CD4-positive, alpha-beta T cell treated with Interferon gamma for 1 hour (primary cell): ENCODE results near the gene SLC7A10.

Experiments
- DNase-seq: peaks from one replicate; pipeline ENCODE4 v3.0.0-alpha.2; 2020

SLC7A10 gene

GRCh38 chr19:33225458-33225926, at the start of gene SLC7A10:
TSS of gene SLC7A10 (minus strand) at chr19:33225850. CDS start at chr19:33225703, 147 bp downstream.
- no peak for DNase-seq

GRCh38 chr19:33274663-33275558, 49.3 kb upstream of the SLC7A10 start:
- DNase-seq: no peak

- DNase-seq: peak; percentile 39
Measured at GRCh38 chr19:33273881-33274662, 48.4 kb upstream of the SLC7A10 start.

GRCh38 chr19:33273065-33273736, 47.6 kb upstream of the SLC7A10 start:
- no peak for DNase-seq

GRCh38 chr19:33271246-33272021, 45.8 kb upstream of the SLC7A10 start:
- DNase-seq: no peak

GRCh38 chr19:33270769-33271168, 45.1 kb upstream of the SLC7A10 start:
- no peak for DNase-seq

GRCh38 chr19:33269016-33269415, 43.4 kb upstream of the SLC7A10 start:
- DNase-seq: no peak

- no peak for DNase-seq
Measured at GRCh38 chr19:33268162-33268991, 42.7 kb upstream of the SLC7A10 start.

- no peak for DNase-seq
Measured at GRCh38 chr19:33267706-33268105, 42.1 kb upstream of the SLC7A10 start.

GRCh38 chr19:33266974-33267484, 41.4 kb upstream of the SLC7A10 start:
- DNase-seq: no peak

- no peak for DNase-seq
Measured at GRCh38 chr19:33264881-33265445, 39.3 kb upstream of the SLC7A10 start.

GRCh38 chr19:33263325-33264023, 37.8 kb upstream of the SLC7A10 start:
- DNase-seq: no peak

- DNase-seq: no peak
Measured at GRCh38 chr19:33261511-33262189, 36.0 kb upstream of the SLC7A10 start.

GRCh38 chr19:33260628-33261418, 35.2 kb upstream of the SLC7A10 start:
- DNase-seq: peak; percentile 27

- DNase-seq: peak; percentile 27
Measured at GRCh38 chr19:33259539-33259938, 33.9 kb upstream of the SLC7A10 start.

- DNase-seq: no peak
Measured at GRCh38 chr19:33257828-33258227, 32.2 kb upstream of the SLC7A10 start.

GRCh38 chr19:33256261-33256660, 30.6 kb upstream of the SLC7A10 start:
- no peak for DNase-seq

GRCh38 chr19:33255781-33256180, 30.1 kb upstream of the SLC7A10 start:
- DNase-seq: no peak
